ENCODE measurements around the gene NRAP. TPM values are rescaled to one million over a fixed set of nuclear protein-coding genes. Genes with fewer than 3 reads are reported as not detected.
A peak's percentile ranks its signal among the peaks of the same experiment; 100 is the strongest.

Gene NRAP
- polyA plus RNA-seq, 1 donor: 15.3 TPM

GRCh38 chr10:113605268-113605978 is 58.4 kb downstream of the NRAP start:
- DNase-seq: no peak

- DNase-seq: no peak
These were observed 59.3 kb downstream of the NRAP start for GRCh38 chr10:113604572-113604971.

- DNase-seq: no peak
These were observed 60.6 kb downstream of the NRAP start for GRCh38 chr10:113603057-113603777.

- DNase-seq: no peak
These were observed 63.3 kb downstream of the NRAP start for GRCh38 chr10:113600569-113600968.

GRCh38 chr10:113594652-113595051 is 69.2 kb downstream of the NRAP start:
- DNase-seq: no peak

- DNase-seq: no peak
These were observed 71.5 kb downstream of the NRAP start for GRCh38 chr10:113592380-113592779.

GRCh38 chr10:113590581-113590980 is 73.3 kb downstream of the NRAP start:
- no peak for DNase-seq

- no peak for DNase-seq
These were observed 74.6 kb downstream of the NRAP start for GRCh38 chr10:113589201-113589770.

- DNase-seq: no peak
These were observed 77.9 kb downstream of the NRAP start for GRCh38 chr10:113585949-113586348.

- DNase-seq: no peak
These were observed 80.3 kb downstream of the NRAP start for GRCh38 chr10:113583571-113583970.

- DNase-seq: no peak
These were observed 82.7 kb downstream of the NRAP start for GRCh38 chr10:113581092-113581491.

- no peak for DNase-seq
These were observed 85.1 kb downstream of the NRAP start for GRCh38 chr10:113578773-113579172.

- peak; percentile 49 for DNase-seq
These were observed 87.0 kb downstream of the NRAP start for GRCh38 chr10:113576852-113577251.

GRCh38 chr10:113573368-113573767 is 90.5 kb downstream of the NRAP start:
- no peak for DNase-seq

- no peak for DNase-seq
These were observed 91.1 kb downstream of the NRAP start for GRCh38 chr10:113572520-113573290.

GRCh38 chr10:113569576-113569975 is 94.3 kb downstream of the NRAP start:
- peak; percentile 34 for DNase-seq

- DNase-seq: no peak
These were observed 97.0 kb downstream of the NRAP start for GRCh38 chr10:113566888-113567287.

GRCh38 chr10:113565364-113565763 is 98.5 kb downstream of the NRAP start:
- DNase-seq: no peak

GRCh38 chr10:113563306-113564088 is 100.3 kb downstream of the NRAP start:
- peak; percentile 84 for DNase-seq

GRCh38 chr10:113562704-113563103 is 101.1 kb downstream of the NRAP start:
- no peak for DNase-seq

- no peak for DNase-seq
These were observed 101.8 kb downstream of the NRAP start for GRCh38 chr10:113562069-113562468.

GRCh38 chr10:113561214-113561613 is 102.6 kb downstream of the NRAP start:
- no peak for DNase-seq
